ENCODE data around the gene CHRNA4. TPM values are rescaled to one million over a fixed set of nuclear protein-coding genes. Genes with fewer than 3 reads are reported as not detected.
A peak's percentile ranks its signal among the peaks of the same experiment; 100 is the strongest.

Gene CHRNA4
- total and polyA plus RNA-seq, 5 donors = 0.02 to 0.54 (median 0.27) TPM; not detected in 1

GRCh38 chr20:63396300-63396699 lies 35.2 kb upstream of the CHRNA4 start:
- Histone ChIP-seq H3K27me3 (ENCODE audit: control insufficient read depth, insufficient read depth) (no peaks in the 10 kb centered on the region), H3K9me3 (ENCODE audit: control insufficient read depth, low read length) (no peaks in the 10 kb centered on the region), H3K27ac (ENCODE audit: low read length) (no peak overlapping the region), H3K4me3 (ENCODE audit: low read length) (no peak overlapping the region), H3K4me1 (ENCODE audit: control insufficient read depth, insufficient read depth, low read length) (no peaks in the 10 kb centered on the region)
- intact Hi-C loops (cut with DNase I) = no loop called here
- 86% methylated on average over 12 of the region's 12 CpGs for WGBS
- ATAC-seq (no peak), DNase-seq (peak in 1 of 3 donors; percentile 25)

GRCh38 chr20:63395723-63396122 lies 34.6 kb upstream of the CHRNA4 start:
- H3K9me3 ChIP-seq (ENCODE audit: control insufficient read depth, low read length) = no peaks in the 10 kb centered on the region
- intact Hi-C loops (cut with DNase I) = no loop called here
- 74% methylated on average over 14 of the region's 14 CpGs for WGBS
- DNase-seq (peak in 2 of 3 donors; percentile 20 to 60), ATAC-seq (no peak)
- no peaks in the 10 kb centered on the region for H3K4me1 ChIP-seq (ENCODE audit: control insufficient read depth, insufficient read depth, low read length)
- H3K27ac ChIP-seq (ENCODE audit: low read length) = no peak overlapping the region
- H3K27me3 ChIP-seq (ENCODE audit: control insufficient read depth, insufficient read depth) = no peaks in the 10 kb centered on the region
- no peak overlapping the region for H3K4me3 ChIP-seq (ENCODE audit: low read length)

- 78% methylated on average over 22 of the region's 22 CpGs for WGBS
- H3K27ac ChIP-seq (ENCODE audit: low read length) = no peak overlapping the region
- H3K4me1 ChIP-seq (ENCODE audit: control insufficient read depth, insufficient read depth, low read length) = no peaks in the 10 kb centered on the region
- no peak for ATAC-seq
- no peaks in the 10 kb centered on the region for H3K27me3 ChIP-seq (ENCODE audit: control insufficient read depth, insufficient read depth)
- no peaks in the 10 kb centered on the region for H3K9me3 ChIP-seq (ENCODE audit: control insufficient read depth, low read length)
- peak in 2 of 3 donors; percentile 32 to 36 for DNase-seq
- no peak overlapping the region for H3K4me3 ChIP-seq (ENCODE audit: low read length)
- intact Hi-C loops (cut with DNase I) = no loop called here
Observed at GRCh38 chr20:63394920-63395455, 33.8 kb upstream of the CHRNA4 start.

- Histone ChIP-seq H3K27ac (ENCODE audit: low read length) (no peak overlapping the region), H3K4me3 (ENCODE audit: low read length) (no peak overlapping the region), H3K9me3 (ENCODE audit: control insufficient read depth, low read length) (no peaks in the 10 kb centered on the region), H3K27me3 (ENCODE audit: control insufficient read depth, insufficient read depth) (no peaks in the 10 kb centered on the region), H3K4me1 (ENCODE audit: control insufficient read depth, insufficient read depth, low read length) (no peaks in the 10 kb centered on the region)
- 25% methylated on average over 32 of the region's 32 CpGs for WGBS
- DNase-seq (peak in 2 of 3 donors; percentile 29 to 35), ATAC-seq (no peak)
- intact Hi-C loops (cut with DNase I) = no loop called here
Observed at GRCh38 chr20:63394069-63394919, 33.1 kb upstream of the CHRNA4 start.

- H3K27me3 ChIP-seq (ENCODE audit: control insufficient read depth, insufficient read depth) = no peaks in the 10 kb centered on the region
Observed at GRCh38 chr20:63393566-63393965, 32.4 kb upstream of the CHRNA4 start.

GRCh38 chr20:63392465-63393365 lies 31.6 kb upstream of the CHRNA4 start:
- intact Hi-C loops (cut with DNase I) = no loop called here
- DNase-seq (no peak), ATAC-seq (no peak)
- Histone ChIP-seq H3K4me3 (ENCODE audit: low read length) (no peak overlapping the region), H3K4me1 (ENCODE audit: control insufficient read depth, insufficient read depth, low read length) (no peaks in the 10 kb centered on the region), H3K9me3 (ENCODE audit: control insufficient read depth, low read length) (no peaks in the 10 kb centered on the region), H3K27ac (ENCODE audit: low read length) (no peak overlapping the region), H3K27me3 (ENCODE audit: control insufficient read depth, insufficient read depth) (no peaks in the 10 kb centered on the region)
- WGBS = 87% methylated on average over 17 of the region's 17 CpGs

More at GRCh38 chr20:63393566-63393965, 32.4 kb upstream of the CHRNA4 start:
- Histone ChIP-seq H3K4me1 (ENCODE audit: control insufficient read depth, insufficient read depth, low read length) (no peaks in the 10 kb centered on the region), H3K4me3 (ENCODE audit: low read length) (no peak overlapping the region), H3K9me3 (ENCODE audit: control insufficient read depth, low read length) (no peaks in the 10 kb centered on the region), H3K27ac (ENCODE audit: low read length) (no peak overlapping the region)
- peak in 2 of 3 donors; percentile 16 to 39 for DNase-seq
- WGBS = 82% methylated on average over 17 of the region's 17 CpGs
- no peak for ATAC-seq
- intact Hi-C loops (cut with DNase I) = no loop called here

- no peaks in the 10 kb centered on the region for H3K27me3 ChIP-seq (ENCODE audit: control insufficient read depth, insufficient read depth)
- ATAC-seq = no peak
- WGBS = 95% methylated on average over 18 of the region's 18 CpGs
- no peaks in the 10 kb centered on the region for H3K9me3 ChIP-seq (ENCODE audit: control insufficient read depth, low read length)
- no peak overlapping the region for H3K27ac ChIP-seq (ENCODE audit: low read length)
- no peak overlapping the region for H3K4me3 ChIP-seq (ENCODE audit: low read length)
- no peak for DNase-seq
- intact Hi-C loops (cut with DNase I) = no loop called here
- no peaks in the 10 kb centered on the region for H3K4me1 ChIP-seq (ENCODE audit: control insufficient read depth, insufficient read depth, low read length)
Observed at GRCh38 chr20:63387917-63388316, 26.8 kb upstream of the CHRNA4 start.

GRCh38 chr20:63387393-63387792 lies 26.2 kb upstream of the CHRNA4 start:
- 95% methylated on average over 13 of the region's 13 CpGs for WGBS
- H3K27ac ChIP-seq (ENCODE audit: low read length) = no peak overlapping the region
- intact Hi-C loops (cut with DNase I) = no loop called here
- H3K9me3 ChIP-seq (ENCODE audit: control insufficient read depth, low read length) = no peaks in the 10 kb centered on the region
- H3K4me3 ChIP-seq (ENCODE audit: low read length) = no peak overlapping the region
- no peak for DNase-seq
- ATAC-seq = no peak
- no peaks in the 10 kb centered on the region for H3K27me3 ChIP-seq (ENCODE audit: control insufficient read depth, insufficient read depth)
- H3K4me1 ChIP-seq (ENCODE audit: control insufficient read depth, insufficient read depth, low read length) = no peaks in the 10 kb centered on the region

GRCh38 chr20:63386491-63386890 lies 25.3 kb upstream of the CHRNA4 start:
- no peak overlapping the region for H3K4me3 ChIP-seq (ENCODE audit: low read length)
- no peaks in the 10 kb centered on the region for H3K9me3 ChIP-seq (ENCODE audit: control insufficient read depth, low read length)
- no peaks in the 10 kb centered on the region for H3K4me1 ChIP-seq (ENCODE audit: control insufficient read depth, insufficient read depth, low read length)
- H3K27me3 ChIP-seq (ENCODE audit: control insufficient read depth, insufficient read depth) = no peaks in the 10 kb centered on the region
- WGBS = 85% methylated on average over 18 of the region's 18 CpGs
- H3K27ac ChIP-seq (ENCODE audit: low read length) = no peak overlapping the region
- ATAC-seq (no peak), DNase-seq (peak in 1 of 3 donors; percentile 42)
- intact Hi-C loops (cut with DNase I) = no loop called here

GRCh38 chr20:63385819-63386218 lies 24.7 kb upstream of the CHRNA4 start:
- intact Hi-C loops (cut with DNase I) = no loop called here
- H3K4me3 ChIP-seq (ENCODE audit: low read length) = no peak overlapping the region
- no peak for ATAC-seq
- no peak overlapping the region for H3K27ac ChIP-seq (ENCODE audit: low read length)
- DNase-seq = no peak
- H3K27me3 ChIP-seq (ENCODE audit: control insufficient read depth, insufficient read depth) = no peaks in the 10 kb centered on the region
- H3K4me1 ChIP-seq (ENCODE audit: control insufficient read depth, insufficient read depth, low read length) = no peaks in the 10 kb centered on the region
- H3K9me3 ChIP-seq (ENCODE audit: control insufficient read depth, low read length) = no peaks in the 10 kb centered on the region
- 87% methylated on average over 6 of the region's 6 CpGs for WGBS

- intact Hi-C loops (cut with DNase I) = no loop called here
- no peak overlapping the region for H3K27ac ChIP-seq (ENCODE audit: low read length)
- no peak overlapping the region for H3K4me3 ChIP-seq (ENCODE audit: low read length)
- H3K9me3 ChIP-seq (ENCODE audit: control insufficient read depth, low read length) = no peaks in the 10 kb centered on the region
- DNase-seq = peak in 1 of 3 donors; percentile 7
- no peaks in the 10 kb centered on the region for H3K4me1 ChIP-seq (ENCODE audit: control insufficient read depth, insufficient read depth, low read length)
- WGBS = 79% methylated on average over 18 of the region's 18 CpGs
- ATAC-seq = no peak
- H3K27me3 ChIP-seq (ENCODE audit: control insufficient read depth, insufficient read depth) = no peaks in the 10 kb centered on the region
Observed at GRCh38 chr20:63384336-63384735, 23.2 kb upstream of the CHRNA4 start.
